NCI-H1105 treated with DMSO at 0.1 percent for 48 hours (cell line): ENCODE measurements around the gene NOC4L.
A peak's percentile ranks its signal among the peaks of the same experiment; 100 is the strongest.

ENCODE experiments used
- DNase-seq: peaks from one replicate; lab custom pipeline; 2025; lab: John Stamatoyannopoulos, UW

Gene NOC4L

DNA sequence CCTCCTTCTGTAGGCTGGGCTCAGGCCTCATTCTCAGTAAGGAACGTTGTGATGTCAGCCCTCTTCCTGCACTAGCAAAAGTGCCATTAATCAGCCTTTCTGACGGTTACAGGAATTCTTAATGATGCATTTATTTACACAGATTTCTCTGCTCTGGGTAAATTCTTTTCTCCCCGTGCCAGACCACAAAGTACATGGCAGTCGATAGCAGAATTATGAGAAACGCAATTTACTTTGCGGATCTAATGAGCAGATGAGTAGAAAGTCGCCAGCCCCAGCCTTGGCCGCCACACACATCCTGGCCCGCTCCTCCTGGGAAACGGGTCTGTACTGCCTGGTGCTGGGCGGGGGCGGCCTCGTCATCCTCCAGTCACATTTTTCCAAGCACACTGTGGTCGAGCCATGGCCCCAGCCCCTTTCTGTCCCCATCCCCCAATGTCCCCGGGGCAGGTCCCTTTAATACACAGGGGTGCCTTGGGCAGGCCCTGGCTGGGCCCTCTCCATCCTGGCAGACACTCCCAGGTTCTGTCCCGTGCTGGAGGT is 25.9 kb downstream of the NOC4L start:
- DNase-seq: peak; percentile 24

DNA sequence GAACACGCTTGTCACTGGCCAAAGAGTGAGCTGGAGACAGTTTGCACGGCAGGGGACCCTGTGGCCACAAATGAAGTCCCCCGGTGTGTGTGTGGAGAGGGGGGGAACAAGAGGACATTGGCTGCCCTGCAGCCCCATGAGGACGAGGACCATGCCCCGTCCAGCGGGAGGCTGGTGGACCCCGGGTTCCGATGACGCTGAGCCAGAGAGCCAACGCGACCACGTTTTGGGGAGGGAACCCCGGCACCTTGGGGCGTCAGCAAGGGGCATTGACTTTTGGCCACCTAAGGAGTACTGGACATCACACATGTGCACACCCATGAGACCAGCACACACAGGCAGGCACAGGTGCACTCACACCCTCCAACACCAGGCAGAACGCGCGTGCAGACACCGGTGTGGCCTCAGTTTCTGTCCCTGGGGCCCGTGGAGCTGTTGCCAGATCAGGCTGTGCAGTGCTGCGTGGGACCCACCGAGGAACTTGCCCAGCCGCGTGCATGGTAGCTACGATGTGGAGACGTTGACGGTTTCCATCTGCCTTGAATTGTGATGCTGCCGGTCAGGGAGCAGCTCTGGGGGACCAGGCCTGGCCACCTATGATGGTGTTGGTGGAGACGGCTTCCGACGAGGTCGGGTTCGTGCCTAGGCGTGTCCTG is 26.5 kb downstream of the NOC4L start:
- no peak for DNase-seq

DNA sequence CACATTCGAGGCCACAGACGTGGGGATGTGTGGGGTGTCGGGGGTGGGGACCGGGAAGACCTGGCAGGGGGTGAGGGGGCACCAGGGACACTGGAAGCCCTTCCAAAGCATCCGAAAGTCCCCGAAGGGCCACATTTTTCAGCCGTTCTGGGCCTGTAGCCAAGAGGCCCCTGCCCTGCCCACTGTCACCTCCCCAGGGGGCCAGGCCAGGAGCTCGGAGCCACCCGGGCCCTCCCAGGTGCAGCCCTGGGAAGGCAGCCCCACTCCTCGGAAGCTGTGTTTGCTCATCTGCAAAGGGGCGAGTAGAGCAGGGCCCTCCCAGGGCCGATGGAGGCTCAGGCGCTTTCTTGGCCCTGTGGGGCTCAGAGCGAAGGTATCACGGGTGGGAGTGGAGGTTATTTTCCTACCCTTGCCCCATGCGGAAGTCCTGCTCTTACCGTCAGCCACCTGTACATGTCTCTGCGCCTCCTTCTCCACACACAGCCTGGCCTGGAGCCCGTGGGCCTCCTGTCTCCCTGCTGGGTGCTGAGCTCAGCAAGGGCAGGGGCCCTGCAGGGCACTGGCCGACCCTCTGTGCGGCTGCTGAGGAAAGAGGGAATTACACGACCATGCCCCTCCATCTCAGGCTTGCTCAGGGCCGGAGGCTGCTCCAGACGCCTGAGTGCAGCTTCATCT is 27.2 kb downstream of the NOC4L start:
- DNase-seq: no peak

DNA sequence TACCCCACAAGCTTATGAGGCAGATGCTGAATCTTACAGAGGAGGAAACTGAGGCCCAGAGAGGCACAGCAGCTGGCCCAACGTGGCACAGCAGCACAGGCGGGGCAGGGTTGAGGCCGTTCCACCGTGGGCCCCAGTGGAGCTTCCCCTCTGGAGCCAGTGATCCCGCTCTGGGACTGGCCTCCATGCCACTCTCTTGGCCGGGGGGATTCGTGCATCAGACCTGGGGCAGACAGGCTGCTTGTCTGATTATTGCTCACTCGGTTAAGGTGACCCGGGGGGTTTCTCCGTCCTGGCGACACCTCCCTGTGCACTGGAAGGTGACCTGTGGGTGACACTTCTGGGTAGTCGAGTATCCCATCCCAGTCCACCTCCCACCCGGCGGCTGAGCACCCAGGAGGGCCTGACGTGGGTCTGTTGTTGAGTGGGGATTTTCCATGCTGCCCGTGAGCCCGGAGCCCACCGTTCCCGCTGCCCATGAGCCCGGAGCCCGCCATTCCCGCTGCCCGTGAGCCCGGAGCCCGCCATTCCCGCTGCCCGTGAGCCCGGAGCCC is 27.8 kb downstream of the NOC4L start:
- DNase-seq: no peak

DNA sequence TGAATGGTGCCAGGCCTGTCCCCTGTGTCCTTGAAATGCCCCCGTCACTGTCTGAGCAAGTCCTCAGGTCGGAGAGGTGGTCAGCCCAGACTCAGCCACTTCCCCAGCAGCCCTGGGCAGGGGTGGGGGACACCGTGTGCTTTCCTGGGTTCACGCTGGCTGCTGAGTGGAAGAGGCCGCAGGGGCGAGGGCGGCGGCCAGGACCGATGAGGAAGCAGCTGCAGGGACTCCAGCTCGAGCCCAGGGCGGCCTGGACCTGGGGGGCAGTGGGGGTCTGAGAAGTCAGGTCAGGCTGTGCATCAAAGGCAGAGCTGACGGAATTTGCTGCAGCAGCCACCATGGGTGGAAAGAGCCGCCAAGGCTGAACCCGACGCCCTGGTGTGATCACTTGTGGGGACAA is 28.4 kb downstream of the NOC4L start:
- DNase-seq: no peak

DNA sequence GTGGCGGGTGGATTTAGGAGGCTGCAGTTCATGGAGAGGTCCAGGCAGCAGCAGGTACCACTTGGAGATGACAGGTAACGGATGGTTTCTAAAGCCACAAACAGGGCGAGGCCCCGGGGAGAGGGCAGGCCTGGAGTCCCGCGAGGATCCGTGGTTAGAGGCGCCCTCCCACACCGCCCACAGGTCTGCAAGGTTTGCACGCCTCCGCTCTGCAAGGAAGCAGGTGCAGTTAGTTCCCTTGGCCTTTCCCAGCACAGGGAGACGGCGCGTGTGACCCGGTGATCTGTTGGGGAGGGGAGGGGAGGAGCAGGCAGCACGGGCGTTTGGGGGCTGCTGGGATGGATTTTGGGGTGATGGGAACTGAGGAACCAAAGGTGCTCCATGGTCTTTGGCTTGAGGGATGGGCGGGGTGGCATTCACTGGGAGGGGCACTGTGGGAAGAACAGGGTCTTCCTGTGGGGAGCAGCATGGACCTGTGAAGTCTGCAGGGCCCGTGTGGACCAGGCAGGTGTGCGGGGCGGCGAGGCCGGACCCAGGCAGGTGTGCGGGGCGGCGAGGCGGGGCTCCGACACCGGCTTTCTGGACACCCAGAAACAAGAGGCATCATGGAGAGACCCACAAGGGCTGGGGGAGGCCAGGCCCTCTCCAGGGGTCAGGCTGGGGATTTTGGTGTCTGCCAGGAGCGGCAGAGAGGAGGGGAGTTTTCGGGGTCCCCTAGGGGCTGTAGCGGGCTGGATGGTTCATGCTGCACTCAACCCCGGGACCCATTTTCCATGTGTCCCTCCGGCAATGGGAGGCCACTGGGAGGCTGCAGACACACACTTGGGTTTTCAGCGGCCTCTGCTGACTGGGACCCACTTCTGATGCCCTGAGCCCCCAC is 29.1 kb downstream of the NOC4L start:
- no peak for DNase-seq

DNA sequence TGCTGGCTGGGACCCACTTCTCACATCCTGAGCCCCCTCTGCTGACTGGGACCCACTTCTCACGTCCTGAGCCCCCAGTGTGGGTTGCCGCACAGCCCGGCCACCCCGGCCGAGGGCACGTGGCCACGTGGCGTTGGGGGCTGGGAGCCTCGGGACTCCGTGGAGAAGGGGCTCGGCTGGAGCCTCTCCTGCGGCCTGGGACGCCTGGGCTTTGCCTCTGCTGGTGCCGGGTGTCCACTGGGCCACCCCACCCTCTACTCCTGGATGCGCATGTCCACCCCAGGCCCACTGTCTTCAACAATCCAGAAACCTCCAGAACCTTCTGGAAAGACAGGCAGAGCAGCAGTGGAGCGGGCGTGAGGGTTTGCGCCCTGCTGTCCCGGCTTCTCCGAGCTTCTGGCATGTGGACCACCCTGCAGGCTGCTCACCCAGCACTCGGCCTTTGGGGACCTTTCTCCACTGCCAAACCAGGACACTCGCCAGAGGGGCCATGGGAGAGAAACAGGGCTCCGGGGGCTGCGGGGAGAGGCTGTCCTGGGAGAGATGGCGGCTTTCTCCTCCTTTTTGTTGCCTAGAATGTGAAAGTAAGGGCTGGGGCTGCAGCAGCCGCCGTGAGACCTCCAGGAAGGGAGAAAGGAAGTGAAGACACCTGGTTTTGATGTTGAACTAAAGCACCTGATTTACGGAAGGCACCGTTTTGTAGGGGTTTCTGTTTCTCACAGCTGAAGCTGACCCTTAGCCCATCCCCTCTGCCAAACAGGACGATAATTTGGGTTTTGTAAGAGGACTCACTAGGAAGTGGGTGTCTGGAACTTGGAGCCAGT is 30.0 kb downstream of the NOC4L start:
- no peak for DNase-seq

DNA sequence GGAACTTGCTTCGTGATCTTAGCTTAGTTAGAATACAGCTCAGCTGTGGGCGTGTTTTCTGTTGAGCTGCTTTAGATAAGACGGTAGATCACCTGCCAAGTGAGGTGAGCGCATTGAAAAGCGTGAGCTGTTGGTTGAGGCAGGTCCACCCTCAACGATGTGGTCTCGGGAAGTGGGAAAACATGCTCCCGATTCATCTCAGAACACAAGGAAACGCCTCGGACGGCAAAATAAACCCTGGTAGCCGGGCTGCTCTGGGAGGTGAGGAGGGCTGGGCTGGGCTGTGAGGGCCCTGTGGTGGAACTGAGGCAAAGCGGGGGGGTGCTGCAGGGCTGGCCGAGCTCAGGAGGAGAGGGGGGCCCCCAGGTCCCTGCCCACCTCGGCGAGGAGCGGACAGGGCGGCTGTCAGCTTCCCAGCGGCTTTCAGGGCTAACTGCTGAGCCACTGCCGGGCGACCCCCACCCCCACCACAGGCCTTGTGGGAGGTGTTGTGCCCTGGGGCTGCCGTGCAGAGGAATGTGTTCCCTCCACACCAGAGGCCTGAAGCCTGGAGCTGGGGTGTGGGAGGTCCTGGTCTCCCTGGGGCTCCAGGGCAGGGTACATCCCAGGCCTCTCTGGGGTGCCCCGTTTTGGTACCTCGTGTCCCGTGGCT is 30.7 kb downstream of the NOC4L start:
- DNase-seq: no peak

DNA sequence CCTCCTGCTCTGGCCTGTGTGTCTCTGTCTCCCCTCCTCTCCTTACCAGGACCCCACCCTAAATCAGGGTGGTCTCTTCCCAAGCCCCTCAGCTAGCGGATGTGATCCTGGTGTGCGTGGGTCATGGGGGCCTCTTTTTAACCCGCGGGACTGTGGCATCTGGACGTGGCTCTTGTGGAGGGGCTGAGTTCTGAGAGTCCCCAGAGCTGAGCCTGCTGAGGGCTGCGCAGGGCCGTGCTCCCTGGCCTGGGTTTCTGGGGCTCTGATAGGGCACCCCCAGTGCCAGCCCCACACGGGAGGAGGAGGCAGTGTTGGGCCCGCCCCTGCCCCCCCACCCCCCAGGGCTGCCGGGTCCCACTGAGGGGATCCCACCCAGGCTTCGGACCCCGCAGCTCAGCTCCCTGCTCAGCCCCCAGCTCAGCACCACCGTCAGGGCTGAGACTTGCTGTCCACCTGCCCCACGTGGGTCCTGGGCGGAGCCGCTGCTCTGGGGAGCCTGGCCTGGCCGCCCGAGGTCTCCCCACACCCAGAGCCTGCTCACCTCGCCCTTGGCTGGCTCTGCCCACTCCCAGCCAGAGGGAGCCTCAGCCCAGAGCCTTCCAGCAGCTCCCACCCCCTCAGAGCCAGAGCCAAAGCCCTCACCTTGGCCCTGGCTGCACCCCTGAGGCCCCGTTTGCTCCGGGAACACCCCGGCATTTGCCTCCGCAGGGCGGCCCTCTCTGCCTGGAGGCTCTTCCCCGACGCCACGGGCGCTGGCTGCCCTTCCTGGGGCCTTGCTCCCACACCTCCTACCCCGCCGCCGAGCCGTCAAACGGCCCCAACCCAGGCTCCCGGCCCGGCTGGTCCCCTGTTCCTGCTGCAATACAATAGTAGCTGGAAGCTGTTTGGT is 31.5 kb downstream of the NOC4L start:
- DNase-seq: no peak

DNA sequence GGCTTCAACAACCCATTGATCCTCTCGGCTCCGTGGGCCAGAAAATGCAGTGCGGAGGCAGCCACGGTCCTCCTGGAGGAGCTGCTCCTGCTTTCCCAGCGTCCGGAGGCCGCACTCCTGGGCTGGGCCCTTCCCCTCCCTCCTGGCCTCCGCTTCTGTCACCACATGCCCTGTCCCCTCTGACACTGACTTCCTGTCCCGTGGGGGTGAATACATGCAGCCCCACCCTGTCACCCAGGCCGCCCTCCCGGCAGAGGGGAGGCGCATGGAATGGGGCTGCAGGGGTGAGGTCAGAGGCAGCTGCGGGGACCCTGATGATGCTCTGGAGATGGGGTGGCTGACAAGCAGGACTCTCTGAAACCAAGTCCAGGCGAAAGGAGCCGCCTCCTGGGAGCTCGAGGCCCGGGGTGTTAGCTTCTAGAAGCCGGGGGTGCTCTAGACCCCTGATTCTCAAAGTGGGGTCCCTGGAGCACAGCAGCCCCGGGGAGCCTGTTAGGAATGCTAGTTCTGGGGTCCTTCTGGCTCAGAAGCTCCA is 32.2 kb downstream of the NOC4L start:
- no peak for DNase-seq

DNA sequence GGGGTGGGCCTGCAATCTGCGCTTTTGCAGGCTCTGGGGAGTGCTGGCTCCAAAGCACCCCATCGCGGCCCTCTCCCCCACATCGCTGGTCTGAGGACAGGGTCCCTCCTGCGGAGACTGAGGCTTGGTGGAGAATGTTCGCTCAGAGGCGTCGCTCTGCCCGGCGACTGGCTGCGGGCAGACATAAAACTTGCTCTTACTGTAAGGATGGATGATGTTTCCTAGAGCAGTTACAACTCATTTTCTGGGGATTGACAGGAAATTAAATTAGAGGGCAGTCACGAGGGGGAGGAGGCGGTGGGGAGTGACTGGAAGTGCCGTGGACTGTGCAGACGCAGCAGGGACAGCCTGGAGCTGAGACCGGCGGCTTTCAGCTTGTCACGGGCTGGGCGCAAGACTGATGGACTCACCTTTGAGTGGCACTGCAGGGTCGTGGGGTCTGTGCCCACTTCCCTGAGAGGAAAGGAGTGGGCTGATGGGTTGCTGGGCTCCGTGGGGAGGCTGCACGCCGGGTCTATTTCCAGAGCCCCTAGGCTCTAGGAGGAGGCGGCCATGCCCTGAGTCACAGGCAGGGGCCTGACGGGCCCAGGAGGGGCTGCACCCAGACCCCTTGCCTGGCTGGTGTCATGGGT is 32.8 kb downstream of the NOC4L start:
- no peak for DNase-seq

DNA sequence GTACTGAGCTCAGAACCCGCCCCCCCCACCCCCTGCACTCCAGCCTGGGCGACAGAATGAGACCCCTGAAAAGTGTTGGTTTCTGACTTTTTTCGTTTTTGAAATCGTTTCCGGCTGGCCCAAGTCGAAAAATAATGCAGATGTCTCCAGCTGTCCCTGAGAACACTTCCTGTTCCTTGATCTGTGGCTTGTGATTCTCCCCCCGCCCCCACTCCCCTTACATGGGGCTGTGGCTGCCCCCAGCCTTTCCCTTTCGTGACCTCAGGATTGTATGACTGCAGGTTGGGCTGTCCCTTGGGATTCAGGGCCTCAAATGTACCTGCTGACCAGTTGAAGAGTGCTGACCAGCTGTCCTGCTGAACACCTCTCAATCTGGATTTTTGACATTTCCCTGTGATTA is 34.1 kb downstream of the NOC4L start:
- DNase-seq: no peak

DNA sequence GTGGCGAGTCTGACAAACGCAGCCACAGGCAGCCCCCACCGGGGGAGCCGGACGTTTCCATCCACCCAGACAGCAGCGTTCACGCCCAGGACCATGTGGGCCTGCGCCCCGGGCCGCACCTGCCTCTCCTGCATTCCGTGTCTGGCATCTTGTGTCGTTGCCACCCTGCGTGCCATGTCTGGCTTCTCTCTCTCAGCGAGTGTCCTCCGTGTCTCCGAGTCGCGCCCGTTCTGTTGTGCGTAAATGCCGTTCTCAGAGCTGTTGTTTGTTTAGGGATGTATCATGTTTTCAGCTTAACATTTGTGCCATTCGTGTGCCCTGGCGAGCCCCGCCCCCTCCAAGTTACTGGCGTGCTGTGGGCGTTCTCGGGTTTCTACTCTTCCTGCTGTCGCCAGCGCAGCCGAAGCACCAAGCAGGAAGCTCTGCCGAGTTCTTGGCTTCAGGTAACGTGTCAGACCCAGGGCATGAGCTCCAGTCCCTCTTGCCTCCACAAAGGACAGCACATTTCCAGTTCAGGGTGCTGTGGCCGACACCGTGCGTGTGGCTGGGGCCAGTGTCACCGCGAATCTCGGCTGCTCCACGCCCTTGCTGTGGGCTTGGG is 34.6 kb downstream of the NOC4L start:
- peak; percentile 48 for DNase-seq

DNA sequence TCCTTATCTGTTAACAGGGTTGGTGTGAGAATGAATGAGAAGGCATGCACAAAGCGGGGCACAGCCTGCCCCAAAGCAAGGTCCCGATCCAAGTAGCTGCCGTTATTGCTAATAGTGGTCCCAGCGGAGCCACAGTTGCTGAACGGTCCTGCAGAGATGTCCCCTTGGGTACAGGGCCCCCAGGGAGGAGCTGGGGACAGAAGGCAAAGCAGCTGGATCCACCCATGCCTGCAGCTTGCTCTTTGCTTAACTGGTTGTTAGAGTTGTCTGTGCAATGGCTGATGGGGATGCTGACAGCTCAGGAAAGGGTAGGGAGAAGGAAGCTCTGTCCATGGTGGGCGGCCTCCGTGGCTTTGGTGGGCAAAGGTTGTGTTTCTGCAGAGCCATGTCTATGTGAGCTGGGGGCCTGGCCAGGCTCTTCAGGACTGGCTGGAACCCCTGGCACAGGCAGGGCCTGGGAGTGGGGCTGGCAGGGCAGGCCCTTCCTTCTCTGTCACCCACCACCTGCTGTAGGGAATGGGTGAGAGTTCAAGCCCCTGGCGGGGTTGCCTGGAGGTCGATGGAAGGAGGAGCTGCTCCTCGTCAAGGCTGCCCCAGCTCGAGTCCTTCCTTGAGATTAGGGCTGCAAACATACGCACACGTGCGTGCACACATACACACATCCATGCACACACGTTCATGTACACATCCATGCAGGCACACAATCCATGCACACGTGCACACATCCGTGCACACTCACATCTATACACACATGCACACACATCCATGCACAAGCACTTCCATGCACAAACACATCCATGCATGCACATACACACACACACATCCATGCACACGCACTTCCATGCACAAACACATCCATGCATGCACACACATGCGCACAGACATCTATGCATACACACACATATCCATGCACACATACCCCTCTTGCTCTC is 35.4 kb downstream of the NOC4L start:
- no peak for DNase-seq

DNA sequence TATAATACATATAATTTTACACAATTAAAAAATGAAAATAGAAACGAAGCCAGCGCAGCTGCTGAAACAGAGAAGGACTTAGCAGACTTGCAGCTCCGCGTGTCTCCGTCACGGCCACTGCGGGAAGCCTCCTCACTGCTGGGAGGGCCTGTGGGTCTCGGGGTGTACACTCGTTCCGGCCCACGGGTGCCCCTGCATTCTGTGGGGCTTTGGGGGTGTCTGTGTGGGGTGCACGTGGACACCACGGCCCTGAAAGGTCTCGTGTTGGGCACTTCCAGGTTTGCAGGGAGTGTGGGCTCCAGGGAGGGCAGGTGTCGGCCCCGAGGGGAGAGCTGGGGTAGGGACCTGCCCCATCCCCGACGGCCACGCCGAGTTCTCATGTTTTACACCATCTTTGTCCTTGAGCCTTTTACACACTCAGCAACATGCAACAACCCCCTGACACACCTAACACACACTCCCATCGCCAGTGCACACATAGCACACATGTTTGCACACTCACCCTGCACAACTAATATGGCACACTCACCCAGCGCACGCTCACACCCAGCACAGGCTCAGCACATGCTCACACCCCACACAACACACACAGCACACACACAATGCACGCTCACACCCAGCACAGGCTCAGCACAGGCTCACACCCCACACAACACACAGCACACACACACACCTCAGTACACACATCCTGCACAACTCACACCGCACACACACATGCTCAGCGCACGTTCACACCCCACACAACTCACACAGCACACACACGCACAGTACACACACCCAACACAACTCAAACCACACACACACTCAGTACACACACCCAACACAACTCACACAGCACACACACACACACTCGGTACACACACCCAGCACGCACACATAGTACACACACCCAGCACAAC is 36.6 kb downstream of the NOC4L start:
- DNase-seq: no peak

DNA sequence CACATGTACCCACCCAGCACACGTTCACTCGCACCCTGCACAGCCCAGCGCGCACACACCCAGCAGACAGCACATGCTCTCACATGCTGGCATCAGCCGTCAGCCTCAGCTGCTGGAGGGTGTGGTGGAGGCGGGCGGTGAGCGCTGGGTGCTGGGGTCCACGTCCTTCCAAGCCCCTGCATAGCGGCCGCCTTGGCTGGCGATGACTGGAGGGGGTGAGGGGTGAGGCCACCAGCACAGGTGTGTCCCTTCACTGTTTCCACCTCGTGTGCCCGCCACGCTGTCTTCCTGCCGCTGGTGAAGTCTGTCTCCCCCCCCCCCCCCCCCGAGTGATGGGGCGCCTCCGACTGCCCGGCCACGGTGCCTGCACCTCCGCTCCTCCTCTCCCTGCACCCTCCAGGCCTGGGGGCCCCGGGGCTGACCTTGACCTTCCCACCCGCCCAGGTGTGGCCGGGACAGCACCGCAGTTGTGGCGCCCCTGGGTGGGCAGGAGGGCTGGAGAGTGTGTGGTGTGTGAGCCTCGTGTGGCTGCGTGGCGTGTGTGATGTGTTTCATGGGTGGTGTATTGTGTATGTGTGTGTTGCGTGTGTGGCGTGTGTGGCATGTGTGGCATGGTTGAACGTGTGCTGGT is 37.4 kb downstream of the NOC4L start:
- no peak for DNase-seq
